RWPE1 (cell line): Measurements from ENCODE around the gene FOSL2.

Source experiments
- CTCF ChIA-PET: fragments of 350-600 bp; sonication (Branson Sonifier 250); formaldehyde crosslinking; extraction: SDS; loops from one replicate; lab custom pipeline; 2021; lab: Yijun Ruan, JAX
- POLR2A ChIA-PET: fragments of 400-600 bp; formaldehyde crosslinking; extraction: SDS; loops from one replicate; lab custom pipeline; 2020; ENCODE audit warnings: antibody characterized with exemption; ENCODE audit not compliant: low non-redundant PET; lab: Yijun Ruan, JAX
- DNase-seq: peaks from one replicate; pipeline ENCODE4 v3.0.0; 2012; ENCODE audit warnings: low spot score
- H3K27ac ChIP-seq: fragments of 450-650 bp; 2 replicates; pipeline ENCODE4 v1.5.1; 2017
- TF ChIP-seq, protein P1 (sequence below): fragments of 450-650 bp; conservative IDR thresholded peaks from 2 replicates; pipeline ENCODE4 v1.5.1; 2017; ENCODE audit warnings: low read depth, mild to moderate bottlenecking

Gene FOSL2

DNA sequence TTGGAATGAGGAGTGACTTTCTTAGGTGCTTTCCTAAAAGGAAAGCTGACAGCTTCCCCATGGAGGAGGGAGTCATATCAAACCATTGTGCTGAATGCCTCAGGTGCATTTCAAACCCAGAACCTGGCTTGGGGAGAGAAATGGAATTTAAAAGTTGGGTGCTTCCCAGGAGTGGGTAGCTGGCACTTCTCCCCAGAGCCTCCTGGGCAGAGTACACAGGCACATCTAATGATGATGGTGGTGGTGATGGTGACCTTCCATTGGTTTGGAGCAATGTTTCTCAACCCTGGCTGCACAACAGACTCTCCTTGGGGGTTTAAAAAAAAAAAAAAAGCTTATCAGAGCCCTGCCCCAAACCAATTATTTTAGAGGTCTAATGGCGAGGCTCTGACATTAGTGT, 8.3 kb downstream of the FOSL2 start:
- H3K27ac ChIP-seq: peak overlapping the region; percentile 59
- no peak for DNase-seq
- ChIA-PET CTCF (interaction anchor here (0.5 to 1.1 kb wide), 4 partner anchors 236 to 717 kb away, joined by 3 to 4 read pairs (median 3); no protein-coding TSS in a partner anchor), POLR2A (interaction anchor here (0.6 kb wide), 1 partner anchor 48 kb away, joined by 3 read pairs; no protein-coding TSS in a partner anchor)
- TF ChIP-seq, protein P1, sequence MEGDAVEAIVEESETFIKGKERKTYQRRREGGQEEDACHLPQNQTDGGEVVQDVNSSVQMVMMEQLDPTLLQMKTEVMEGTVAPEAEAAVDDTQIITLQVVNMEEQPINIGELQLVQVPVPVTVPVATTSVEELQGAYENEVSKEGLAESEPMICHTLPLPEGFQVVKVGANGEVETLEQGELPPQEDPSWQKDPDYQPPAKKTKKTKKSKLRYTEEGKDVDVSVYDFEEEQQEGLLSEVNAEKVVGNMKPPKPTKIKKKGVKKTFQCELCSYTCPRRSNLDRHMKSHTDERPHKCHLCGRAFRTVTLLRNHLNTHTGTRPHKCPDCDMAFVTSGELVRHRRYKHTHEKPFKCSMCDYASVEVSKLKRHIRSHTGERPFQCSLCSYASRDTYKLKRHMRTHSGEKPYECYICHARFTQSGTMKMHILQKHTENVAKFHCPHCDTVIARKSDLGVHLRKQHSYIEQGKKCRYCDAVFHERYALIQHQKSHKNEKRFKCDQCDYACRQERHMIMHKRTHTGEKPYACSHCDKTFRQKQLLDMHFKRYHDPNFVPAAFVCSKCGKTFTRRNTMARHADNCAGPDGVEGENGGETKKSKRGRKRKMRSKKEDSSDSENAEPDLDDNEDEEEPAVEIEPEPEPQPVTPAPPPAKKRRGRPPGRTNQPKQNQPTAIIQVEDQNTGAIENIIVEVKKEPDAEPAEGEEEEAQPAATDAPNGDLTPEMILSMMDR: no peak

DNA sequence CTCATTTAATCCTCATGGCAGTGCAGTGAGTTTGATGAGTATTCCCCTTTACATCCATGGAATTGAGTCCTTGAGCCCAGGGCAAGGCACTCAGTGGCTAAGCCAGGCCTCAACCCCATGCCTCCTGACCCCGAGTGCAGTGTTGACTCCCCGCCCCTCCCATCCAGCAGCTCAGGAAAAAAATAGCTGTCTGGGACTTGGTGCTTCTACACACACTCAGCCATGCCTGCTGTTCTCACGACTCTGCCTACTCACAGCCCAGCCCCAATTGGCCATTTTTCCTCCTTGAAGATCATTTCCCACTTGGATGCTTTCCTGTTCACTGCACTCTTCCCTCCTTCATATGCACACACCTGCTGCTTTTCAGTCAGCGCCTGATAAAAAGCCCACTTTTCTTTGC, 8.8 kb downstream of the FOSL2 start:
- no peak for DNase-seq
- CTCF ChIA-PET: interaction anchor here (0.6 kb wide), 2 partner anchors 196 to 248 kb away, joined by 3 to 4 read pairs; no protein-coding TSS in a partner anchor
- TF ChIP-seq, protein P1: no peak
- H3K27ac ChIP-seq: peak overlapping the region; percentile 59
- POLR2A ChIA-PET: interaction anchor here (0.6 kb wide), 1 partner anchor 47 kb away, joined by 3 read pairs; no protein-coding TSS in a partner anchor

DNA sequence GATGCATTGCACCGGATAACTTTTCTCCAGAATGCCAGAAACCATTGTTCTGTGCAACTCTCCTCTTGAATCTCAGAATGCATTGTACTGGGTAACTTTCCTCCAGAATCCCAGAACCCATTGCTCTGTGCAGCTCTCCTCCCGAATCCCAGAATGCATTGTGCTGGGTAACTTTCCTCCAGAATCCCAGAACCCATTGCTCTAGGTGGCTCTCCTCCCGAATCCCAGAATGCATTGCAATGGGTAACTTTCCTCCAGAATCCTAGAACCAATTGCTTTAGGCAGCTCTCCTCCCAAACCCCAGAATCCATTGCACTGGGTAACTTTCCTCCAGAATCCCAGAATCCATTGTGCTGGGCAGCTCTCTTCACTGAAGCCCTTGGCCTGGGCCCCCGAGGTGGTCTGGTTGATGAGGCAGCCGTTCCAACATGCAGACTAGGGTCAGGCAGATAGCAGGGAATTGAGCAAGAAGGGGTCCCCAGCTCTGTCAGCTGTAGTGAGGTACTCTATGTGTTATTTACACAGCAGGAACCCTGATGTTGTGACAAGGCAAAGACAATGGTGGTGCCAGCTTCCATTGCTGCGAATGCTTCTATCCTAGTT, 9.4 kb downstream of the FOSL2 start:
- TF ChIP-seq, protein P1: no peak
- no peak for DNase-seq
- CTCF ChIA-PET: interaction anchor here (0.6 kb wide), 1 partner anchor 196 kb away, joined by 3 read pairs; no protein-coding TSS in a partner anchor
- POLR2A ChIA-PET: no interaction called here
- peak overlapping the region; percentile 59 for H3K27ac ChIP-seq

DNA sequence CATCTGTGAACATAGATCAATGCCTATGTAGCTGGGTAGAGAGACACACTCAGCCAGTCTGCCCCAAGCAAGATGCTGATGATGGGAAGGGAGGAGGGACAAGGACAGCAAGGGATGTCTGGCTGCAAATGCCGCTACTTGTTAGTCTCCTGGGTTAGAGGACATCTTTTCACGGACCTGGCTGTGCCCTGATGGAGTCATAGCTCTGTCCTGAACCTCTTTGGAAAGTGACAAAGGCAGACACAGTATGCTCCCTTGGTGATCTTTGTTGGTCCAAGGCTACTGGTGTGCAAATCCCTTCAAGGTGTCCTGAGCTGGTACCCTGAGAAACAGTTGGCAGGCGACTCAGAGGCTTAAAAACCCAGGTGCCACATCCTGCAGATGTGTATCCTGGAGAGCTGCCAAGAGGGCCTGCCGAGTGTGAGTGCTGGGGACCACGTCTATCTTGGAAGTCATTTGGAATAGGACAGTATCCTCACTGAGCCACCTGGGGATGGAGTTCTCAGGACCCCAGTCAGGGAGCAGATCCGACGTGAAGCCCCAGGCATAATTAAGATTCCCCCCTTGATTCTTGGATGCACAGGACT, 10.8 kb downstream of the FOSL2 start:
- POLR2A ChIA-PET: no interaction called here
- DNase-seq: no peak
- CTCF ChIA-PET: interaction anchor here (0.6 kb wide), 2 partner anchors 43 to 1115 kb away, joined by 3 read pairs; no protein-coding TSS in a partner anchor
- TF ChIP-seq, protein P1: no peak
- H3K27ac ChIP-seq: peak overlapping the region; percentile 93

DNA sequence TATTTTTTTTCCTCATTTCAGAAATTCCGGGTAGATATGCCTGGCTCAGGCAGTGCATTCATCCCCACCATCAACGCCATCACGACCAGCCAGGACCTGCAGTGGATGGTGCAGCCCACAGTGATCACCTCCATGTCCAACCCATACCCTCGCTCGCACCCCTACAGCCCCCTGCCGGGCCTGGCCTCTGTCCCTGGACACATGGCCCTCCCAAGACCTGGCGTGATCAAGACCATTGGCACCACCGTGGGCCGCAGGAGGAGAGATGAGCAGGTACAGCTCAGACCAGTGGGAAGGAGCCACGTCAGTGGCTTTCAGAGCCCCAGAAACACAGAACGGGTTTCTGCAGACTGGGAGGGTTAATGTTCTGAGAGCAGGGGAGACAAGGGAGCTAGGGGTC, 11.4 kb downstream of the FOSL2 start:
- peak overlapping the region; percentile 93 for H3K27ac ChIP-seq

DNA sequence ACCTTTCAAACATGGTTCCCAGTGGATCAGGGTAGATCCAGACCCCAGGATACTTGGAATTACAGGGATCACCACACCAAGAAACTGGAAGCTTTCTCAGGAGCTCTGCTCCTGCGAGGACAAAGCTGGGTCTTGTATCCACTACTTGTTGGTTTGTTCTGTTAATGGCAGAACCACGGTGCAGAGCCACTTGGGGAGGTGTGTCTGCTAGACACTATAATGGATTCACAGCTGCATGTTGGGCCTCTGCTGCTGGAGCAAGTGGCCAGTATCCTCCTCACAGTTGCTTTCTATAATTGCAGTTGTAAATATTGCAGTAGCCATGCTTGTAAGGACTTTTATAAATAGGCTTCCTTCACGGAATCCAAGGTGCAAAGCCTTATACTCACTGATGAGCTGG, 12.9 kb downstream of the FOSL2 start:
- ChIA-PET CTCF (interaction anchor here (2.1 kb wide), 1 partner anchor 9 kb away, joined by 11 read pairs; no protein-coding TSS in a partner anchor), POLR2A (interaction anchor here (0.6 kb wide), 1 partner anchor 700 kb away, joined by 10 read pairs; no protein-coding TSS in a partner anchor)
- TF ChIP-seq, protein P1: no peak
- no peak for DNase-seq
- H3K27ac ChIP-seq: peak overlapping the region; percentile 93

More for the DNA sequence above, 11.4 kb downstream of the FOSL2 start:
- ChIA-PET POLR2A (no interaction called here), CTCF (interaction anchor here (0.6 kb wide), 1 partner anchor 681 kb away, joined by 4 read pairs; no protein-coding TSS in a partner anchor)
- TF ChIP-seq, protein P1: no peak
- no peak for DNase-seq
